ENCODE data around the gene HMGXB3. TPM values are rescaled to one million over a fixed set of nuclear protein-coding genes. Genes with fewer than 3 reads are reported as not detected.

Gene HMGXB3
- total RNA-seq = 10 to 100 TPM; 28.3 to 33.3 TPM
- 10 to 100 TPM; 29.4 to 36.9 TPM for polyA plus RNA-seq (ENCODE audit: insufficient read length in 2 of 2)
- long read RNA-seq, donor 1, full-length matches to known transcripts = 1 of 13 reads
- long read RNA-seq, donor 1, partial matches to known transcripts = 5 of 13 reads
- long read RNA-seq, donor 1, other reads (novel, unspliced or antisense) = 7 of 13 reads
- long read RNA-seq, donor 2 = 0 reads
- long read RNA-seq, donor 3 = 0 reads
- long read RNA-seq, donor 4, partial matches to known transcripts = 17 of 17 reads
- long read RNA-seq, donor 4, other reads (novel, unspliced or antisense) = 0 of 17 reads

DNA sequence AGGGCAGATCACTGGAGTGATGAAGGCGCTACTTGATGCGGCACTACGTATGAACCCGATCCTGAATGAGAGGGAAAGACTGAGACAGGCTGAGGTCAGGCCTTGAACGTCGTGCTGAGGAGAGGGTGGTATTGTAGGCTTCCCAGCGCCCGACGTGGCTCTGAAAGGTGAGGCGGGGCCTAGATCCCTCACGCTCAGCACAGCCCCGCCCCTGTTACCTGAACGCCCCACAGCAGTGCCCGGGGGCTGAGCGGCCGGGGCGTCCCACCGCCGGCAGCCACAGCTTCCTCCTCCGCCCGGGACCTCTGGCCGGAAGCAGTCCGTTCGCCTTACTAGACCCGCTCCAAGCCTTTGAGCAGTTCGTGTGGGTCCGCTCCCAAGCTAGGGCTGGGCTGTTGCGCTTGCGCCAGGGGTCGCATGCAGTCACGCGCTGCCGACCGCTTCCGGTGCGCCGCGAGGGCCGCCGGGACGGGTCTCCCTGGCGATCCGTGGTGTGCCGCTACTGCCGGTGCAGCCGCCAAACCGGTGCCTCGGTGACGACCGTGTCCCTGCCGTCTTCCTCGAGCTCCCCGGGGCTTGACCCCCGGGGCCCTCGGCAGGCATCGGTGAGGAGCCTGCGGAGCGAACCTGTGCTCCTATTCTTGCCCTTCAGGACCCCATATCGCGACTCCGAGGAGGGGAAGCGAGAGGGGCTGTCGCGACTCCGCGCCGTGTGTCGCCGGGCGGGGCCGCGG lies at the start of gene HMGXB3, which contains the start of gene TIGD6:
TSS of gene HMGXB3 (plus strand) at position 484 of the 734 bp plus-strand sequence. CDS start 4,114 bp downstream, outside the sequence.
TSS of gene TIGD6 (minus strand) at position 399 of the 734 bp plus-strand sequence. CDS start 4,306 bp downstream, outside the sequence.
- peak within 1 kb of the TSS; percentile 98 for H3K4me3 ChIP-seq (ENCODE audit: low read depth, low read length)
- H3K9me3 ChIP-seq (ENCODE audit: control insufficient read depth, insufficient read depth, low read length) = no peaks in the 10 kb centered on the region
- peaks cover 22% of the 10 kb centered on the region for H3K4me1 ChIP-seq (ENCODE audit: control insufficient read depth, insufficient read depth, low read length)
- WGBS (ENCODE audit: insufficient coverage) = under 1% methylated on average over 72 of the region's 72 CpGs
- H3K27me3 ChIP-seq (ENCODE audit: control insufficient read depth, insufficient read depth, low read length) = no peaks in the 10 kb centered on the region
- peak within 1 kb of the TSS; percentile 89 for H3K27ac ChIP-seq (ENCODE audit: low read depth, low read length)
- peak; percentile 83 to 98 (median 88) for DNase-seq (ENCODE audit: low read depth in 4 of 6, low spot score in 6 of 6)
- no peaks in the 10 kb centered on the region for H3K36me3 ChIP-seq (ENCODE audit: control insufficient read depth, insufficient read depth, low read length)

DNA sequence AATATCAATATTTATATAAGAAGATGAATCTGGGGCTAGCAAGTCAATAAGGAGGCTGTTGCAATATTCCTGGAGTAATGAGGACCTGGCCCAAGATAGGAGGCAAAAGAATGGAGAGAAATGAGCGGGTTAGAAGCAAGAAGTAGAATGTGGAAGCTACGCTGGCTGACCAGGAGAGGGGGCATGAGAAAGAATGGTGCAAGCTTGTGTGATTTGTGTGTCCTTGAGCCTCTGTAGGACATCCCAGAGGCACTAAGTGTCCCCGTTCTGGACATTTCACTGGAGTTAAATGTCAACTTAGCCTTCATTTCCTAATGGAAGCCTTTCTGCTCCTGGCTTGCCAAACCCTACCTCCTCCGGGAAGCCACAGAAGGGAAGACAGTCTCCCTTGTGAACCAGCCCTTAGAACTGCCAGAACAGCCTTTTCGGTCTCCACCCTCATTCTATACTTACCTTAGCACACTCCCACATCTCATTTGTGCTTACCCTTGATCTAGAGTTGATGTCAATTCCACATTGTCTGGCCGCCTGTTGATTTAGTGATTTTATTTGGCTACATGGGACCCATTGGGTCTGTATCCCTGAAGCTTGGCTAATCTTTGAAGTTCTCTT lies 49.3 kb upstream of the HMGXB3 start:
- 72% methylated on average over 4 of the region's 6 CpGs for WGBS (ENCODE audit: insufficient coverage)
- Histone ChIP-seq H3K27ac (ENCODE audit: low read depth, low read length) (no peak overlapping the region), H3K27me3 (ENCODE audit: control insufficient read depth, insufficient read depth, low read length) (no peaks in the 10 kb centered on the region), H3K36me3 (ENCODE audit: control insufficient read depth, insufficient read depth, low read length) (no peaks in the 10 kb centered on the region), H3K9me3 (ENCODE audit: control insufficient read depth, insufficient read depth, low read length) (no peaks in the 10 kb centered on the region), H3K4me1 (ENCODE audit: control insufficient read depth, insufficient read depth, low read length) (no peaks in the 10 kb centered on the region), H3K4me3 (ENCODE audit: low read depth, low read length) (no peak overlapping the region)
- DNase-seq (ENCODE audit: low read depth in 4 of 6, low spot score in 6 of 6) = no peak

DNA sequence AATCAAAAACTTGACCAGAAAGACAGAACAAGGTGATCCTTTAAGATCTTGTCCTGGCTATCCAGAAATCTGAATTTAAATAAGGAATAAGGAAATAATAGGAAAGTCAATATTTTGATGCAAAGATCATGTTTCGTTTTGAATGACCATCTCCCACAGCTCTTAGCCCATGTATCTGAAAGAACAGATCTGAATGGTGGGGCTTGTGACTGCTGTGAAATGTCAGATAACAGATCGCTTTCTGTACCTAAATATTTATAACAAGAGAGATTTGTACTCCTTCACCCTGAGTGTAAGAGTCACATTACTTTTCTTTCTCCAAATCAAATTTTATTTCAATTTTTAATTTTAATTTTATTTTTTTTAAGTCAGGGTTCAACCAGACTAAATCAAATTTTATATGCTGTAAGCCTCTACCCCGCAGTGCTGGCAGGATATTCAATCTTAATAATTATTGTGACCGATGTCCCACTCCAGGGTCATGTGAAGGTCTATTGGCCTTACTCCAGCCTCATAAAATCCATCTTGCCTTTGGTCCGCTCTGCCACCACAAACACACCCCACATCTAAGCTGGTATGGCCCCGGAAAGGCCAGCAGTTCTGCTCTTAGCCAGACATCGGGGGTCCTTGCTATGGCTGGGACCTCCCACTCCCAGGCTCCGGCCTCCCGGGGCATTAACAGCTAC lies 47.0 kb upstream of the HMGXB3 start:
- H3K27ac ChIP-seq (ENCODE audit: low read depth, low read length) = no peak overlapping the region
- no peak overlapping the region for H3K4me3 ChIP-seq (ENCODE audit: low read depth, low read length)
- no peaks in the 10 kb centered on the region for H3K4me1 ChIP-seq (ENCODE audit: control insufficient read depth, insufficient read depth, low read length)
- H3K36me3 ChIP-seq (ENCODE audit: control insufficient read depth, insufficient read depth, low read length) = no peaks in the 10 kb centered on the region
- 83% methylated on average over 7 of the region's 9 CpGs for WGBS (ENCODE audit: insufficient coverage)
- DNase-seq (ENCODE audit: low read depth in 4 of 6, low spot score in 6 of 6) = no peak
- H3K27me3 ChIP-seq (ENCODE audit: control insufficient read depth, insufficient read depth, low read length) = no peaks in the 10 kb centered on the region
- no peaks in the 10 kb centered on the region for H3K9me3 ChIP-seq (ENCODE audit: control insufficient read depth, insufficient read depth, low read length)

DNA sequence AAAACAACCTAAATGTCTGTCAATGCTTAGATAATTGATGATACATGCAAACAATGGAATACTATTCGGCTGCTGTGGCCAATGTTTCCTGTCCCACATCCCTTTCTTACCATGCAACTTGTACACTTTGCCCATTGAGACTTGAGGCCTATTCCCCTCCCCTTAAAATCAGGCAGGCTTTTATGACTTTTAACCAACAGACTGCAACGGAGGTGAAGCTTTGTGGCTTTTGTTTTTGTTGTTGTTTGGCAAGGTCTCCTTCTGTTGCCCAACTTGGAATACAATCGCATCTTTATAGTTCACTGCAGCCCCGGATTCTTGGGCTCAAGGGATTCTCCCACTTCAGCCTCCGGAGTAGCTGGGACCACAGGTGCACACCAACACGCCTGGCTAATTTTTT lies 45.7 kb upstream of the HMGXB3 start:
- WGBS (ENCODE audit: insufficient coverage) = 70% methylated on average over 1 of the region's 6 CpGs
- DNase-seq (ENCODE audit: low read depth in 4 of 6, low spot score in 6 of 6) = no peak
- Histone ChIP-seq H3K27ac (ENCODE audit: low read depth, low read length) (no peak overlapping the region), H3K9me3 (ENCODE audit: control insufficient read depth, insufficient read depth, low read length) (no peaks in the 10 kb centered on the region), H3K27me3 (ENCODE audit: control insufficient read depth, insufficient read depth, low read length) (no peaks in the 10 kb centered on the region), H3K36me3 (ENCODE audit: control insufficient read depth, insufficient read depth, low read length) (no peaks in the 10 kb centered on the region), H3K4me1 (ENCODE audit: control insufficient read depth, insufficient read depth, low read length) (peaks cover 3% of the 10 kb centered on the region), H3K4me3 (ENCODE audit: low read depth, low read length) (no peak overlapping the region)

DNA sequence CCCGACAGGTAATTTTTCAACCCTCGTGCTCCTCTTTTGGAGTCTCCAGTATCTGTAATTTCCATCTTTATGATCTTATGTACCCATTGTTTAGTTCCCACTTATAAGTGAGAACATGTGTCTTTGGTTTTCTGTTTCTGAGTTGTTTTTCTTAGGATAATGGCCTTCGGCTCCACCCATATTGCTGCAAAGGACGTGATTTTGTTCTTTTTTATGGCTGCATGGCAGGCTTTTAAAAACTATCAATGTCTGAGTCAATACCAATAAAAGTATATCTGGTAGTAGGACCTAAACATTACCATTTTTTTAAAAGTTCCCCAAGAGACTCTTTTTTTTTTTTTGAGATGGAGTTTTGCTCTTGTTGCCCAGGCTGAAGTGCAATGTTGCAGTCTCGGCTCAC lies 43.9 kb upstream of the HMGXB3 start:
- H3K27ac ChIP-seq (ENCODE audit: low read depth, low read length) = no peak overlapping the region
- peaks cover 15% of the 10 kb centered on the region for H3K4me1 ChIP-seq (ENCODE audit: control insufficient read depth, insufficient read depth, low read length)
- H3K36me3 ChIP-seq (ENCODE audit: control insufficient read depth, insufficient read depth, low read length) = no peaks in the 10 kb centered on the region
- no peaks in the 10 kb centered on the region for H3K27me3 ChIP-seq (ENCODE audit: control insufficient read depth, insufficient read depth, low read length)
- no peak overlapping the region for H3K4me3 ChIP-seq (ENCODE audit: low read depth, low read length)
- 80% methylated on average over 1 of the region's 5 CpGs for WGBS (ENCODE audit: insufficient coverage)
- DNase-seq (ENCODE audit: low read depth in 4 of 6, low spot score in 6 of 6) = no peak
- H3K9me3 ChIP-seq (ENCODE audit: control insufficient read depth, insufficient read depth, low read length) = no peaks in the 10 kb centered on the region

- Histone ChIP-seq H3K36me3 (ENCODE audit: control insufficient read depth, insufficient read depth, low read length) (no peaks in the 10 kb centered on the region), H3K27ac (ENCODE audit: low read depth, low read length) (no peak overlapping the region), H3K27me3 (ENCODE audit: control insufficient read depth, insufficient read depth, low read length) (no peaks in the 10 kb centered on the region), H3K4me1 (ENCODE audit: control insufficient read depth, insufficient read depth, low read length) (peaks cover 15% of the 10 kb centered on the region), H3K4me3 (ENCODE audit: low read depth, low read length) (no peak overlapping the region), H3K9me3 (ENCODE audit: control insufficient read depth, insufficient read depth, low read length) (no peaks in the 10 kb centered on the region)
- DNase-seq (ENCODE audit: low read depth in 4 of 6, low spot score in 6 of 6) = no peak
- WGBS (ENCODE audit: insufficient coverage) = 49% methylated on average over 2 of the region's 4 CpGs
Observed at GRCh38 chr5:149957855-149958254, 42.7 kb upstream of the HMGXB3 start.

- Histone ChIP-seq H3K27ac (ENCODE audit: low read depth, low read length) (peak overlapping the region; percentile 84), H3K9me3 (ENCODE audit: control insufficient read depth, insufficient read depth, low read length) (no peaks in the 10 kb centered on the region), H3K4me1 (ENCODE audit: control insufficient read depth, insufficient read depth, low read length) (peaks cover 15% of the 10 kb centered on the region), H3K27me3 (ENCODE audit: control insufficient read depth, insufficient read depth, low read length) (no peaks in the 10 kb centered on the region), H3K4me3 (ENCODE audit: low read depth, low read length) (peak overlapping the region; percentile 88), H3K36me3 (ENCODE audit: control insufficient read depth, insufficient read depth, low read length) (no peaks in the 10 kb centered on the region)
- 32% methylated on average over 7 of the region's 14 CpGs for WGBS (ENCODE audit: insufficient coverage)
- DNase-seq (ENCODE audit: low read depth in 4 of 6, low spot score in 6 of 6) = peak in 2 of 6 donors; percentile 60 to 65
Observed at GRCh38 chr5:149959406-149960236, 40.9 kb upstream of the HMGXB3 start.

- H3K27me3 ChIP-seq (ENCODE audit: control insufficient read depth, insufficient read depth, low read length) = no peaks in the 10 kb centered on the region
- no peaks in the 10 kb centered on the region for H3K36me3 ChIP-seq (ENCODE audit: control insufficient read depth, insufficient read depth, low read length)
- DNase-seq (ENCODE audit: low read depth in 4 of 6, low spot score in 6 of 6) = peak; percentile 86 to 99 (median 95)
- peaks cover 15% of the 10 kb centered on the region for H3K4me1 ChIP-seq (ENCODE audit: control insufficient read depth, insufficient read depth, low read length)
- peak within 1 kb of the TSS; percentile 88 for H3K4me3 ChIP-seq (ENCODE audit: low read depth, low read length)
- peak within 1 kb of the TSS; percentile 84 for H3K27ac ChIP-seq (ENCODE audit: low read depth, low read length)
- WGBS (ENCODE audit: insufficient coverage) = 0% methylated on average over 82 of the region's 84 CpGs
- no peaks in the 10 kb centered on the region for H3K9me3 ChIP-seq (ENCODE audit: control insufficient read depth, insufficient read depth, low read length)
Observed at GRCh38 chr5:149960272-149961185, 40.0 kb upstream of the HMGXB3 start, which contains the start of gene SLC26A2. SLC26A2 (plus strand) TSS chr5:149960758; CDS start chr5:149977653, 16,895 bp downstream.
